ENCODE measurements around the gene HARS2.
"Not testable (repeated sequence)": the region's sequence is repeated elsewhere in the genome, so short reads cannot be mapped to it uniquely, and the experiment has no call there.

HARS2 gene

DNA sequence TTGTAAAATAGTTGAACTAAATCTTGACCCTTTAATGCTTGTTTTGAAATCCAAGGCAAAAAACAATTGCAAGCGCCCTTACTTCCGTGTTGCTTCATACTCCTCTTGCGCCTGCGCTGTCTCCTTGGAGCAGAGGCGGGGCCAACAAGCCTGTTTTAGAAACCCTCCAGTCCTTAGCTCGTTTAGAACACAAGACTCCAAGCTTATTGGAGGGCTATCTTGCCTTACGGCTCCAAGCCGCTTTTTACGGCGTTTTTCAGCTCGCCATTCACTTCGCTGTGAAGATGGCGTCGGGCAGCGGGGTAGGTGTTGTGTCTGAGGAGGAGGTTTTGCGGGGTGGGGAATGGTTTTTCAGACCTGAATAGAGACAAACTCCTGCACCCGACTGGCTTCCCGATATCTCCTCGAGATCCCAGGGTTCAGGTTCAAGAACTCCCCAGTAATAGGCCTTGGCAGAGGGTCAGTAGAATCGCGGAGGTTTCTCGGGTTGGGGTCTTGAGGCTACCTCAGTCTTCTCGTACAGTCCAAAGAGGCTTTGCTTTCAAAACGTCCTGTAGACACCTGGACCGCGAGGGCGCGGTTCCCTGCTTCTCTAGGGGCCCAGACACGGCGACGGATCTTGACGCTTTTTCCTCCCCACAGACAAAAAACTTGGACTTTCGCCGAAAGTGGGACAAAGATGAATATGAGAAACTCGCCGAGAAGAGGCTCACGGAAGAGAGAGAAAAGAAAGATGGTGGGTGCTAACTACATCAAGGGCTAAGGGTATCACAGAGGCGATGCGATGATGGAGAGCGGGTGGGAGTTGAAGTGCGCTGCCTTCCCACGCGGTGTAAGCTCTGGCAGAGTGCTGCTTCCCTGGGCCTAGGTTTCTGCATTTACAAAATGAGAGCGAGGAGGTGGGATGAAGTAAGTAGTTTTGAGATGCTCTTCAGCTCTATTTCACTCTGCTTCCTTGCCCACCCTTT is 9.2 kb downstream of the HARS2 start, which contains the start of gene ZMAT2:
Gene ZMAT2, plus strand, starts transcription at position 271 of the 968 bp plus-strand sequence. Its CDS starts 14 bp downstream, at position 285.
- DNase-seq: peak; percentile 99

DNA sequence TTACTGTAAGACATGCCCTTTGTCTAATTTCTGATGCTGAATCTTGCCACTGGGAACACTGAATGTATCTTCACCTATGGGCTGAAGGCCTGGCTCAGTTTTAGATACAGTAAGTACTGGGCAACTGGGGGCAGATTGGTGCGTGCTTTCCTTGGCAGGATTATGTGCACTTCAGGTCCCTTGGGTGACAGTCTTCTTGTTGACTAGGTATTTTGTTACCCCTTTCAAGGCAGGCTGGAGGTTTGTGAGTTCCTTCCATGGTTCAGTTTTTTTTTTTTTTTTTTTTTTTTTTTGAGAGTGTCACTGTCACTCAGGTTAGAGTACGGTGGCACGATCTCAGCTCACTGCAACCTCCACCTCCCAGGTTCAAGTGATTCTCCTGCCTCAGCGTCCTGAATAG is 16.6 kb downstream of the HARS2 start:
- no peak for DNase-seq

GRCh38 chr5:140708787-140709186 is 17.5 kb downstream of the HARS2 start:
- not testable (repeated sequence) for DNase-seq

GRCh38 chr5:140710899-140711552 is 19.8 kb downstream of the HARS2 start:
- DNase-seq: peak; percentile 99

- no peak for DNase-seq
Measured at GRCh38 chr5:140711794-140712193, 20.5 kb downstream of the HARS2 start.

GRCh38 chr5:140713562-140714094 is 22.4 kb downstream of the HARS2 start:
- no peak for DNase-seq

- DNase-seq: not testable (repeated sequence)
Measured at GRCh38 chr5:140716238-140716637, 25.0 kb downstream of the HARS2 start.

DNA sequence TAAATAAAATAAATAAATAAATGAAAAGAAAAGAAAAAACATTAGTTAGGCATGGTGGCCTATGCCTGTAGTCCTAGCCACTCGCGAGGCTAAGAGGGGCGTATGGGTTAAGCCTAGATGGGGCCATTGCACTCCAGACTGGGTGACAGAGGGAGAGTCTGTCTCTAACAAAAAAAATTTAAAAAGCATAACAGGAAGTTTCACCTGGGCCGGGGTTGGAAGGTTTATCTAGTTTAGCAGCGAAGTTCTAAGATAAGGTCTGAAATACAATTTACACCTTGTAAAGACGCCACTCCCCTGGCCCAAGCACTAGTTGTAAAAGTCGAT is 27.0 kb downstream of the HARS2 start:
- DNase-seq: no peak

DNA sequence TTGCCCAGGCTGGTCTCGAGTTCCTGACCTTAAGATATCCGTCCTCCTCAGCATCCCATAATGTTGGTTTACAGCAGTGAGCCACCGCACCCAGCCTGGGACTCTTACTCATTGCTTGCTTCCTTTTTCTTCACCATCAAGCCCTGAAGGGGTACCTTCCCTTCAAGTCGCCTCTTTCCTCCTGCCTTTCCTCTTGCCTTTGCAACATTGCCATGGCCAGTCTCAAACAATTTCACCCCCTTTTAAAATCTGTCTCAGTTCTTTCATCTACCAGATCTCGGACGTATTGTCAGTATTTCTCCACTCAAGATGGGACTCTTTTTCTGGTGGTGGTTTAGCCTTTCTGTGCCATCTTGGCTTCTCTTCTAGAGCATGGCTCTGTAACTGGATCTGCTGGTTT is 29.5 kb downstream of the HARS2 start:
- DNase-seq: not testable (repeated sequence)

DNA sequence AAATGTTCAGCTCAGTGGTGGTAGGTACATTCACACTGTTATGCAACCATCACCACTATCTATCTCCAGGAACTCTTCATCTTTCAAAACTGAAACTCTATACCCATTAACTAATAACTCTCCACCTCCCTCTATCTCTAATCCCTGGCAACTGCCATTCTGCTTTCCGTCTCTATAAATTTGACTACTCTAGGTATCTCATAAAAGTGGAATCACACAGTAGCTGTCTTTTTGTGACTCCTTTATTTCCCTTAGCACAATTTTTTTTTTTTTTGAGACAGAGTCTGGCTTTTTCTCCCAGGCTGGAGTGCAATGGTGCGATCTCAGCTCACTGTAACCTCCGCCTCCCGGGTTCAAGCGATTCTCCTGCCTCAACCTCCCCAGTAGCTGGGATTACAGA is 30.1 kb downstream of the HARS2 start:
- not testable (repeated sequence) for DNase-seq

DNA sequence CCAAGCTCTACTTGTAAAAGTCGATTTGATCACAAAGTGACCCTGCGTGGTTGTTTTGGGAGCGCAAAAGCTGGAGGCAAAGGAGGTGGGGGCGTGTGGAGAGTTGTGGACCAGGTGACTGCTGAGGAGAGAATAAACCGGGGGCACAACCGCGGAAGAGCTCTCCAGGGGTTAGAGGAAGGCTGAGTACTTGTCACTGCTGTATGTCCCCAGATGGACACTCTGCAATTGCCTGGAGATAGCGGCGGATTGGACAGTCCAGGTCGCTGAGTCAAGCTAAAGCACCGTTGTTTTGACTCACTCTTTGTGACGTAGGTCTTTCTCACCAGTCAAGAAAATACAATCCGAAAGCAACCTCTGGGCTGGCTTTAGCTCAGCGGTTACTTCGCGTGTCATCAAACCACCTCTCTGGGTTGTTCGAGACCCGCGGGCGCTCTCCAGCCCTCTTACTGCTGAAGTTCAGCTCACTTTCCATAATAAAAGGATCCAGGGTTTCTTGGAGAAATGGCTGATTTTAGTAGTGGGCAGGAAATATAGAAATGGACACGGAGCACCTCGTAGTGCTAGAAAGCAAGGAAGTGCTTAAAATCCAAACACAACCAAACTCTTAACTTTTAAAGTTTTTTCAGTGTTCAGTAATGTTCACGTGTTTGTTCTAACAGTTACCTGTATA is 34.7 kb downstream of the HARS2 start:
- DNase-seq: peak; percentile 83

DNA sequence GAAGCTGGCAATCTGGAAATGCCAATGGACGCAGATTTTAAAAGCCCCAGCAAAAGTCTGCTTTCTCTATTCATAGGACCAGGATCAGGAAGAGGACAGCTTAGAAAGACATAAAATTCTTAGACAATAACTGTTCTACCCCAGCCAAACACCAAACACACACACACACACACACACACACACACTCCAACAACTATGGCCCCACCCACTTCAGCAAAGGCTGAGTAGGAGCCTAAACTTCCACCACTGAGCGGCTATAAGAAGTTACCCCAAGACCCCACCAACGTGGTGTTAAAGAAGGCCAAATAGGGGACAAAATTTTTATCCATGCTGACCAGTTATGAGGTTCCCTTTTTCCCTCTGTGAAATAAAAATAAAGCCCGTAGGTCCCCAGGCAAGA is 41.8 kb downstream of the HARS2 start:
- DNase-seq: no peak

GRCh38 chr5:140734354-140734753 is 43.1 kb downstream of the HARS2 start:
- peak; percentile 10 for DNase-seq

GRCh38 chr5:140737486-140737885 is 46.2 kb downstream of the HARS2 start:
- no peak for DNase-seq

- DNase-seq: no peak
Measured at GRCh38 chr5:140741967-140742366, 50.7 kb downstream of the HARS2 start.

All from hematopoietic multipotent progenitor cell treated with erythropoietin and hydrocortisone succinate and interleukin-3 and kit ligand, for 8 days (in vitro differentiated cells).